NK-92 treated with Interleukin-12 subunit alpha and Interleukin-12 subunit beta, amount 100 ng/mL, for 24 hours (cell line): Measurements from ENCODE around the gene MUC6.

Experiments
- DNase-seq: peaks from one replicate; lab custom pipeline; 2025; lab: John Stamatoyannopoulos, UW

MUC6 gene

GRCh38 chr11:1072116-1072820, 35.8 kb upstream of the MUC6 start:
- no peak for DNase-seq

- DNase-seq, result no peak
Observed at GRCh38 chr11:1071571-1072115, 35.1 kb upstream of the MUC6 start.

GRCh38 chr11:1070594-1071462, 34.3 kb upstream of the MUC6 start:
- DNase-seq, result no peak

GRCh38 chr11:1069740-1070139, 33.2 kb upstream of the MUC6 start:
- DNase-seq, result no peak

- no peak for DNase-seq
Observed at GRCh38 chr11:1067812-1068496, 31.4 kb upstream of the MUC6 start.

GRCh38 chr11:1064167-1064566, 27.6 kb upstream of the MUC6 start:
- no peak for DNase-seq

- DNase-seq, result no peak
Observed at GRCh38 chr11:1062075-1062820, 25.7 kb upstream of the MUC6 start.

- no peak for DNase-seq
Observed at GRCh38 chr11:1060852-1061616, 24.5 kb upstream of the MUC6 start.

GRCh38 chr11:1060410-1060809, 23.9 kb upstream of the MUC6 start:
- no peak for DNase-seq

GRCh38 chr11:1059759-1060158, 23.2 kb upstream of the MUC6 start:
- no peak for DNase-seq

- DNase-seq, result no peak
Observed at GRCh38 chr11:1057806-1058205, 21.3 kb upstream of the MUC6 start.

GRCh38 chr11:1055990-1056771, 19.7 kb upstream of the MUC6 start:
- DNase-seq, result no peak

GRCh38 chr11:1055109-1055703, 18.7 kb upstream of the MUC6 start:
- no peak for DNase-seq

GRCh38 chr11:1054143-1055108, 17.9 kb upstream of the MUC6 start:
- DNase-seq, result no peak

GRCh38 chr11:1053121-1053901, 16.8 kb upstream of the MUC6 start:
- no peak for DNase-seq

GRCh38 chr11:1052133-1053011, 15.9 kb upstream of the MUC6 start:
- no peak for DNase-seq
